NCI-H446 (cell line): Measurements from ENCODE around the gene TEX44.
"Not testable (repeated sequence)": the region's sequence is repeated elsewhere in the genome, so short reads cannot be mapped to it uniquely, and the experiment has no call there.

Experiments
- DNase-seq, 2 experiments: peaks; one replicate each; lab custom pipeline; 2025; lab: John Stamatoyannopoulos, UW

TEX44 gene

DNA sequence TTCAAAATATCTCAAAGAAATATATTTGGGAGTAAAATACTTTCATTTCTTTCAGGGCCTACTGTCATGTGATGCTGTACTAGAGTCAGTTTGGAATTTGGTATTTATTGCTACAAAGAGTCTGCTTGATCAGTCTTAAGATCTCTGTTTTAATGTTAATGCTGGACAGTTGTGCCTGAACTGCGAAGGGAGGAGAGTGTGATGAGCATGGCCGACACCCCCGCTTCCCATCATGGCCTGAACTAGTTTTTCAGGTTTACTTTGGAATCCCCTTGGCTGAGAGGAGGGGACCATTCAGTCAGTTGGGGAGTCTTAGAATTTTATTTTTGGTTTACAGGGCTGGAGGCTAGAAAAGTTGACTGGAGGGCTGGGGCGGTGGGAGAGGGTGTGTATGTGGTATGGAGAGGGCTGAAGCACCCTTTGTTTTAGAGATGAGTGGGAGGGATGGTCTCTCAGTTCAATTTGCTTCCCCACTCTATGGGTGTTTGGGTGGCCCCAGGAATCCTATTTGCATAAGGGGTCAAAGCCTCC is 20.9 kb upstream of the TEX44 start:
- no peak for DNase-seq

DNA sequence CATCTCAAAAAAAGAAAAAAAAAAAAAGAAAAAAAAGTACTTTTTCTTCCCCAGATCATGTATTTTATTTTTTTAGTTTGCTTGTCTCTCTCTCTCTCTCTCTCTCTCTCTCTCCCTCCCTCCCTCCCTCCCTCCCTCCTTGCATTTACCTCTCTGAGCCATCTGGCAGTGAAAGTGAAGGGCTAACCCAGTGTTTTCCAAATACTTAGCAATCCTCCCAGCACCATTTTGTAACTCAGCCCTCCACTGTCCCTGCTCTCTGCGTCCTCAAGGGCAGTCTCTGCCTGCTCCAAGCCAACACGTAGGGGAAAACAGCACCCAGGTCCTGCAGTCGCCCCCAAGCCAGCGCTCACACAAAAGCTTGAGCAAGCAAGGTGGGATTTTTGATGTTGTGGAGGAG is 19.6 kb upstream of the TEX44 start:
- no peak for DNase-seq

DNA sequence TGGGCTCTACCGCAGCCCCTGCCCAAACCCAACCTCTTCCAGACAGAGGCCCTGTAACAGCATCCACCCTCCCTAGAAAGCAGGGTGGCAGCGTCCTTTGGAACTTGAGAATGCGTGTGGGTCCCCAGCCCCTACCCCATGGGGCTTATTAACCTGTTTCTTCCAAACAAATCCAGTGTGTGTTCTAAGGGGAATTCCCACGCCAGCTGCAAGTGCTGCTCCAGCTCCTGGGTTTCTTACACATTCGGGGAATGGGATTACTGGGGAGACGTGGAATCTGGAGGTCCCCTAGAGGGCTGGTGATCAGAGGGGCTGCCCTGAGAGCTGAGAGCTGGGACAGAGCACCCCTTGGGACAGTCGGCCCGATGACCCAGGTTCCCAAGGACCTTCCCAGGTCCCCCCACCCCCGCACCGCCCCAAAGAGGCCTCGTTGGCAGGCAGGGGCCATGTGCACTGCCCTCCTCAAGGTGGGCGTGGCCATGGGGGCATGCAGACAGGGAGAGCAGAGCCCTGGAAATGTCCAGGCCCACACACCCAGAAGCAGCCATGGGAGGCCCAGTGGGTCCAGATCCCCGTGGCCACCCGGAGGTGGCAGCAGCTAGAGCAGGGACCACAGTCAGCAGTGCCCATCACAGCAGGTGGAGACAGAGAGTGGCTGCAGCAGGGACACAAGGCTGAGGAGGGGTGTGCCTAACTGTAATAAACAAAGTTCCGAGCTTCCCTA is 18.8 kb upstream of the TEX44 start:
- DNase-seq: no peak

- no peak for DNase-seq
These were observed 16.9 kb upstream of the TEX44 start for GRCh38 chr2:231575612-231576256.

GRCh38 chr2:231576465-231576864 is 16.2 kb upstream of the TEX44 start:
- no peak for DNase-seq

DNA sequence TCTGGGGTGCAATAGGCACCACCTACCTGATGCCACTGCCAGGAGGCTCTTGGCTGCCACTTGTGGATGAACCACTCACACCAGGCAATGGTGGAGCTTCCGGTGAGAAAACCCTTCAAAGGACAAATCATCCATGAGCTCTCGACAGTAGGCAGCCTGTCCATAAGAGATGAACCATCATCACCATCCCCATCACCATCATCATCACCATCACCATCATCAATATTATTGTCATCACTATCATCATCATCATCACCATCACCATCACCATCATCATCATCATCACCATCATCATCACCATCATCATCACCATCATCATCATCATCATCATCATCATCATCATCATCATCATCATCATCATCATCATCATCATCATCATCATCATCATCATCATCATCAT is 14.0 kb upstream of the TEX44 start:
- DNase-seq: not testable (repeated sequence)

GRCh38 chr2:231579560-231579959 is 13.1 kb upstream of the TEX44 start:
- no peak for DNase-seq

DNA sequence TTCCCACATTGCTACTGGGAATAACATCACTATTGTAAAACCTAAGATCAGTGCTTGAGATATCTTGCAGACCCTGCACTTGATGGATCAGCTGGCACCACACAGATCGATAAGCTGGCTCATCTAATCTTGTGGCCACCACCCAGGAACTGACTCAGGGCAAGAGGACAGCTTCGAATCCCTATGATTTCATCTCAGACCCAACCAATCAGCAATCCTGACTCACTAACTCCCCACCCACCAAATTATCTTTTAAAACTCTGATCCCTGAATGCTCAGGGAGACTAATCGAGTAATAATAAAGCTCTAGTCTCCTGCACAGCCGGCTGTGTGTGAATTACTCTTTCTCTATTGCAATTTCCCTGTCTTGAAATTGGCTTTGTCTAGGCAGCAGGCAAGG is 11.3 kb upstream of the TEX44 start:
- no peak for DNase-seq

- no peak for DNase-seq
These were observed 8.7 kb upstream of the TEX44 start for GRCh38 chr2:231583982-231584381.

DNA sequence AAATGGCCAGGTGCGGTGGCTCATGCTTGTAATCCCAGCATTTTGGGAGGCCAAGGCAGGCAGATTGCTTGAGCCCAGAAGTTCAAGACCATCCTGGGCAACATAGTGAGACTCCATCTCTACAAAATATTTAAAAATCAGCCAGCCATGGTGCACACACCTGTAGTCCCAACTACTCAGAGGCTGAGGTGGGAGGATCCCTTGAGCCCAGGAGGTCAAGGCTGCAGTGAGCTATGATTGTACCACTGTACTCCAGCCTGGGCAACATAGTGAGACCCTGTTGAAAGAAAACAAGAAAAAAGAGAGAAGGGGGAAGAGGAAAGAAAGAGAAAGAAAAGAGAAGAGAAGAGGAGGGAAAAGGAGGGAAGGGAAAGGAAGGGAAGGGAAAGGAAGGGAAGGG is 4.9 kb upstream of the TEX44 start:
- DNase-seq: not testable (repeated sequence)

- no peak for DNase-seq
These were observed 3.0 kb upstream of the TEX44 start for GRCh38 chr2:231589656-231590055.

GRCh38 chr2:231590614-231591013 is 2.0 kb upstream of the TEX44 start:
- no peak for DNase-seq

GRCh38 chr2:231593666-231594065 is 1.0 kb downstream of the TEX44 start:
- no peak for DNase-seq

GRCh38 chr2:231597014-231597611 is 4.4 kb downstream of the TEX44 start:
- no peak for DNase-seq

GRCh38 chr2:231597627-231598026 is 5.0 kb downstream of the TEX44 start:
- no peak for DNase-seq

DNA sequence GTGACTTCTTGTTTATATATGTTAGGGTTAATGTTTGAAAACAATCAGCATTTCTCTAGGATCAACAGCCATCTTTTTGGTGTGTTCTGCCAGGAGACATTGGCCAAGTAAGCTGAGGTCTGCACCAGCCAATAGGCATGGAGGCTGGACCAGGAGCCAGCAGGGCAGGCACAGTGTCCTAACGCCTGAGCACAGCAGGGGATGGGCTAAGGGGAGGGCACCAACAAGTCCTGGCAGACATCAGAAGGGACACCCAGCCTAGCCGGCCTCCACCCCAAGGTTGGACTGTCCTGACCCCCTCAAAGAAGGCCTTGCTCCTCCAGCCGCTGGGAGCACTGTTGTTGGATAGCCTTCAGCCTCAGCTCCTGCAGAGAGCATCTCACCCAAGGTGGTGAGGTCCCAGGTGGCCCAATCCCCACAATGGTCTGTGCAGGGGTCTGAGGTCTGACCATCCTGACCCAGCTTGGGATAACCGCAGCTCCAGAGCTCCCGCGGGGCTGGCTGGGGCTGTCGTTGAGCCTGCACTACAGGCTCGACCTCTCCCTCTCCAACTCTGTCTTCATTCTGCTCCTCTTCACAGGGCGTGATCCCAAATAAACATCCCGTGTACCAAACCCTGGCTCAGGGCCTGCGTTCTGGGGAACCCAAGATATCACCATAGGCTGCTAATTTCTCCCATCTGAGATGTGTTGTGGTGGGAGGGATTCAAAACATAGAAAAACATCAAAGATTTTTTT is 8.1 kb downstream of the TEX44 start:
- DNase-seq: no peak

GRCh38 chr2:231601356-231602229 is 8.9 kb downstream of the TEX44 start:
- peak; percentile 42 to 79 for DNase-seq

GRCh38 chr2:231602859-231603467 is 10.3 kb downstream of the TEX44 start:
- no peak for DNase-seq

DNA sequence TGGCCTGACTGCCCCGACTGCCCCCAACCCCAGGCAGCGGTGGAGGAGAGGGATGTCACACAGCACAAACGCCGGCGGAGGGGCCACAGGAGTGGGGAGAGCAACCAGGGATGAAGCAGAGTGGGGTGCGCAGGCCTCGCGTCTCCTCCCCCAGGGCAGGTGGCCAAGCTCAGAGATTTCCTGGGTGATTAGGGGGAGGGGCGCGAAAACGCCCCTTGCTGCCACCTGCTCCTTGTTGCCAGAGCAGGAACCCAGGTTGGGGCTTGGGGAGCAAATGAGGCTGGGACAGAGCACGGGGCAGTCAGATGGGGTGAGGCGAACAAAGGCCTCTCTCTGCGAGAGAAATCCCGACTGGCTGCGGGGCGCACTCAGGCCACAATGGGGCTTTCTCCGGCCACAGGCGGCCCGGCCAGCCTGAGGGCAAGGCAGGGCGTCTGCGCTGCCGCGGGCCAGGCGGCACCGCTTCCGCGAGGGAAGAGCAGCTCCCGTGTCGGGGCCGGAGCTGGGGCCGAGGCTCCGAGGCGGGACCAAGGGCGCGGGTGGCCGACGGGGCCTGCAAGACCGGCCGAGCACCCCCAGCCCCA is 11.5 kb downstream of the TEX44 start:
- no peak for DNase-seq
